ENCODE results near the gene ELP2.

ELP2 gene

DNA sequence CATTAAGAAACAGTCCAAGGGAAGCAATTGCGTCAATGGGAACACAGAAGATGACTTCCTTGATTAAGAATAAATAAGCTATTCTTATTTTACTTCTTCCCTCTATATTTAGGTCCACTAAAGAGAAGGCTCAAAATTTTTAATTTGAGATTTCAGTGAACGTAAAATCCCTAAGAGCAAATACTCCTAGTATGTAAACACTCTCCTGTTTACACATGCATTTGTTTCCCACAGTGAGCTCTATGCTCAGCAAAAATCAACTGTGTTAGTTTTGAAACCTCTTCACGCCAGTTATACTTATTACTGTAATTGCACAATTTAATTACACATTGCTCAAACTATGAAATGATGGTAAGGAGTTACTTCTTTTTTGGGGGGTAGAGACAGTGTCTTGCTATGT lies 9.4 kb upstream of the ELP2 start:
- no peak for TF ChIP-seq PPARA (CRISPR knock-in tag; IDR thresholded peaks at IDR 0.05; ENCODE audit: borderline replicate concordance)
- TF ChIP-seq, protein P1, sequence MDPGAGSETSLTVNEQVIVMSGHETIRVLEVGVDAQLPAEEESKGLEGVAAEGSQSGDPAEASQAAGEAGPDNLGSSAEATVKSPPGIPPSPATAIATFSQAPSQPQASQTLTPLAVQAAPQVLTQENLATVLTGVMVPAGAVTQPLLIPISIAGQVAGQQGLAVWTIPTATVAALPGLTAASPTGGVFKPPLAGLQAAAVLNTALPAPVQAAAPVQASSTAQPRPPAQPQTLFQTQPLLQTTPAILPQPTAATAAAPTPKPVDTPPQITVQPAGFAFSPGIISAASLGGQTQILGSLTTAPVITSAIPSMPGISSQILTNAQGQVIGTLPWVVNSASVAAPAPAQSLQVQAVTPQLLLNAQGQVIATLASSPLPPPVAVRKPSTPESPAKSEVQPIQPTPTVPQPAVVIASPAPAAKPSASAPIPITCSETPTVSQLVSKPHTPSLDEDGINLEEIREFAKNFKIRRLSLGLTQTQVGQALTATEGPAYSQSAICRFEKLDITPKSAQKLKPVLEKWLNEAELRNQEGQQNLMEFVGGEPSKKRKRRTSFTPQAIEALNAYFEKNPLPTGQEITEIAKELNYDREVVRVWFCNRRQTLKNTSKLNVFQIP (CRISPR knock-in tag; IDR thresholded peaks at IDR 0.05; ENCODE audit: borderline replicate concordance, low read depth): no peak
- TF ChIP-seq ZC3H10 (CRISPR knock-in tag; IDR thresholded peaks at IDR 0.05): no peak
- no peak for TF ChIP-seq CSDC2 (CRISPR knock-in tag; IDR thresholded peaks at IDR 0.05)
- no peak for TF ChIP-seq OSR1 (CRISPR knock-in tag; IDR thresholded peaks at IDR 0.05)
- TF ChIP-seq, protein P2, sequence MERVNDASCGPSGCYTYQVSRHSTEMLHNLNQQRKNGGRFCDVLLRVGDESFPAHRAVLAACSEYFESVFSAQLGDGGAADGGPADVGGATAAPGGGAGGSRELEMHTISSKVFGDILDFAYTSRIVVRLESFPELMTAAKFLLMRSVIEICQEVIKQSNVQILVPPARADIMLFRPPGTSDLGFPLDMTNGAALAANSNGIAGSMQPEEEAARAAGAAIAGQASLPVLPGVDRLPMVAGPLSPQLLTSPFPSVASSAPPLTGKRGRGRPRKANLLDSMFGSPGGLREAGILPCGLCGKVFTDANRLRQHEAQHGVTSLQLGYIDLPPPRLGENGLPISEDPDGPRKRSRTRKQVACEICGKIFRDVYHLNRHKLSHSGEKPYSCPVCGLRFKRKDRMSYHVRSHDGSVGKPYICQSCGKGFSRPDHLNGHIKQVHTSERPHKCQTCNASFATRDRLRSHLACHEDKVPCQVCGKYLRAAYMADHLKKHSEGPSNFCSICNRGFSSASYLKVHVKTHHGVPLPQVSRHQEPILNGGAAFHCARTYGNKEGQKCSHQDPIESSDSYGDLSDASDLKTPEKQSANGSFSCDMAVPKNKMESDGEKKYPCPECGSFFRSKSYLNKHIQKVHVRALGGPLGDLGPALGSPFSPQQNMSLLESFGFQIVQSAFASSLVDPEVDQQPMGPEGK (CRISPR knock-in tag; IDR thresholded peaks at IDR 0.05; ENCODE audit: borderline replicate concordance): no peak
- TF ChIP-seq, protein P3, sequence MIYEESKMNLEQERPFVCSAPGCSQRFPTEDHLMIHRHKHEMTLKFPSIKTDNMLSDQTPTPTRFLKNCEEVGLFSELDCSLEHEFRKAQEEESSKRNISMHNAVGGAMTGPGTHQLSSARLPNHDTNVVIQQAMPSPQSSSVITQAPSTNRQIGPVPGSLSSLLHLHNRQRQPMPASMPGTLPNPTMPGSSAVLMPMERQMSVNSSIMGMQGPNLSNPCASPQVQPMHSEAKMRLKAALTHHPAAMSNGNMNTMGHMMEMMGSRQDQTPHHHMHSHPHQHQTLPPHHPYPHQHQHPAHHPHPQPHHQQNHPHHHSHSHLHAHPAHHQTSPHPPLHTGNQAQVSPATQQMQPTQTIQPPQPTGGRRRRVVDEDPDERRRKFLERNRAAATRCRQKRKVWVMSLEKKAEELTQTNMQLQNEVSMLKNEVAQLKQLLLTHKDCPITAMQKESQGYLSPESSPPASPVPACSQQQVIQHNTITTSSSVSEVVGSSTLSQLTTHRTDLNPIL (CRISPR knock-in tag; IDR thresholded peaks at IDR 0.05; ENCODE audit: low read depth): no peak
- TF ChIP-seq SNAI2 (CRISPR knock-in tag; IDR thresholded peaks at IDR 0.05): no peak
- TF ChIP-seq ZNF8 (CRISPR knock-in tag; IDR thresholded peaks at IDR 0.05): no peak
- TF ChIP-seq RARB (CRISPR knock-in tag; IDR thresholded peaks at IDR 0.05): no peak
- TF ChIP-seq ZFP30 (CRISPR knock-in tag; IDR thresholded peaks at IDR 0.05): no peak
- TF ChIP-seq, protein P4, sequence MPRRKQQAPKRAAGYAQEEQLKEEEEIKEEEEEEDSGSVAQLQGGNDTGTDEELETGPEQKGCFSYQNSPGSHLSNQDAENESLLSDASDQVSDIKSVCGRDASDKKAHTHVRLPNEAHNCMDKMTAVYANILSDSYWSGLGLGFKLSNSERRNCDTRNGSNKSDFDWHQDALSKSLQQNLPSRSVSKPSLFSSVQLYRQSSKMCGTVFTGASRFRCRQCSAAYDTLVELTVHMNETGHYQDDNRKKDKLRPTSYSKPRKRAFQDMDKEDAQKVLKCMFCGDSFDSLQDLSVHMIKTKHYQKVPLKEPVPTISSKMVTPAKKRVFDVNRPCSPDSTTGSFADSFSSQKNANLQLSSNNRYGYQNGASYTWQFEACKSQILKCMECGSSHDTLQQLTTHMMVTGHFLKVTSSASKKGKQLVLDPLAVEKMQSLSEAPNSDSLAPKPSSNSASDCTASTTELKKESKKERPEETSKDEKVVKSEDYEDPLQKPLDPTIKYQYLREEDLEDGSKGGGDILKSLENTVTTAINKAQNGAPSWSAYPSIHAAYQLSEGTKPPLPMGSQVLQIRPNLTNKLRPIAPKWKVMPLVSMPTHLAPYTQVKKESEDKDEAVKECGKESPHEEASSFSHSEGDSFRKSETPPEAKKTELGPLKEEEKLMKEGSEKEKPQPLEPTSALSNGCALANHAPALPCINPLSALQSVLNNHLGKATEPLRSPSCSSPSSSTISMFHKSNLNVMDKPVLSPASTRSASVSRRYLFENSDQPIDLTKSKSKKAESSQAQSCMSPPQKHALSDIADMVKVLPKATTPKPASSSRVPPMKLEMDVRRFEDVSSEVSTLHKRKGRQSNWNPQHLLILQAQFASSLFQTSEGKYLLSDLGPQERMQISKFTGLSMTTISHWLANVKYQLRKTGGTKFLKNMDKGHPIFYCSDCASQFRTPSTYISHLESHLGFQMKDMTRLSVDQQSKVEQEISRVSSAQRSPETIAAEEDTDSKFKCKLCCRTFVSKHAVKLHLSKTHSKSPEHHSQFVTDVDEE (CRISPR knock-in tag; IDR thresholded peaks at IDR 0.05): no peak
- TF ChIP-seq, protein P5, sequence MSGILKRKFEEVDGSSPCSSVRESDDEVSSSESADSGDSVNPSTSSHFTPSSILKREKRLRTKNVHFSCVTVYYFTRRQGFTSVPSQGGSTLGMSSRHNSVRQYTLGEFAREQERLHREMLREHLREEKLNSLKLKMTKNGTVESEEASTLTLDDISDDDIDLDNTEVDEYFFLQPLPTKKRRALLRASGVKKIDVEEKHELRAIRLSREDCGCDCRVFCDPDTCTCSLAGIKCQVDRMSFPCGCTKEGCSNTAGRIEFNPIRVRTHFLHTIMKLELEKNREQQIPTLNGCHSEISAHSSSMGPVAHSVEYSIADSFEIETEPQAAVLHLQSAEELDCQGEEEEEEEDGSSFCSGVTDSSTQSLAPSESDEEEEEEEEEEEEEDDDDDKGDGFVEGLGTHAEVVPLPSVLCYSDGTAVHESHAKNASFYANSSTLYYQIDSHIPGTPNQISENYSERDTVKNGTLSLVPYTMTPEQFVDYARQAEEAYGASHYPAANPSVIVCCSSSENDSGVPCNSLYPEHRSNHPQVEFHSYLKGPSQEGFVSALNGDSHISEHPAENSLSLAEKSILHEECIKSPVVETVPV (CRISPR knock-in tag; IDR thresholded peaks at IDR 0.05): no peak
- no peak for TF ChIP-seq TOX (CRISPR knock-in tag; IDR thresholded peaks at IDR 0.05; ENCODE audit: borderline replicate concordance)
- ATAC-seq: no peak

DNA sequence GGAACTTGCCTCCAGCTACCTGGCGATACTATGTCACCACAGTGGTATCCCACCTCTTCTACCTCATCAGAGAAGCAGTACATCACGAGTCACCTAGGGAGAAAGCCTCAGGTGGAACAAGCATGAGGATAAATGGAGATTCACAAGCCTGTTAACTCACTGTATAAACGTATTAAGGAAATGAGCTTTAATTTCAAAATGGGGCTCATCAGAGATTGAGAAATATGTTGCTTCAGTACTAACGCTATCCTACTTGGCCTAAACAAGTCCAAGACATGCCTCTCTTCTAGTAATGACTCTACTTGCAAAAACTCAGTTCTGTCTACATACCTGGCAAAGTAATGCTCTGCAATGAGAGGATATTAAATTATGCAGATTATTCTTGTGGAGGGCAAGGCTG lies 4.9 kb upstream of the ELP2 start:
- no peak for ATAC-seq
- TF ChIP-seq ZFP3 (CRISPR knock-in tag; IDR thresholded peaks at IDR 0.05): no peak
- TF ChIP-seq, protein P4 (CRISPR knock-in tag; IDR thresholded peaks at IDR 0.05): no peak
- TF ChIP-seq ZNF70 (CRISPR knock-in tag; IDR thresholded peaks at IDR 0.05): no peak
- no peak for TF ChIP-seq GLIS3 (CRISPR knock-in tag; IDR thresholded peaks at IDR 0.05)
- TF ChIP-seq, protein P5 (CRISPR knock-in tag; IDR thresholded peaks at IDR 0.05): no peak
- no peak for TF ChIP-seq ZNF8 (CRISPR knock-in tag; IDR thresholded peaks at IDR 0.05)
- TF ChIP-seq TOX (CRISPR knock-in tag; IDR thresholded peaks at IDR 0.05; ENCODE audit: borderline replicate concordance): no peak
- TF ChIP-seq, protein P1 (CRISPR knock-in tag; IDR thresholded peaks at IDR 0.05; ENCODE audit: borderline replicate concordance, low read depth): no peak
- TF ChIP-seq, protein P2 (CRISPR knock-in tag; IDR thresholded peaks at IDR 0.05; ENCODE audit: borderline replicate concordance): no peak
- TF ChIP-seq ZC3H10 (CRISPR knock-in tag; IDR thresholded peaks at IDR 0.05): no peak
- TF ChIP-seq BACH2 (CRISPR knock-in tag; IDR thresholded peaks at IDR 0.05; ENCODE audit: borderline replicate concordance): no peak
- TF ChIP-seq RARB (CRISPR knock-in tag; IDR thresholded peaks at IDR 0.05): no peak
- TF ChIP-seq, protein P3 (CRISPR knock-in tag; IDR thresholded peaks at IDR 0.05; ENCODE audit: low read depth): no peak
- TF ChIP-seq ZFP30 (CRISPR knock-in tag; IDR thresholded peaks at IDR 0.05): no peak
- TF ChIP-seq ZNF565 (CRISPR knock-in tag; conservative IDR thresholded peaks at IDR 0.05; ENCODE audit: low read depth): no peak
